ENCODE measurements around the gene RANBP17.

Gene RANBP17

DNA sequence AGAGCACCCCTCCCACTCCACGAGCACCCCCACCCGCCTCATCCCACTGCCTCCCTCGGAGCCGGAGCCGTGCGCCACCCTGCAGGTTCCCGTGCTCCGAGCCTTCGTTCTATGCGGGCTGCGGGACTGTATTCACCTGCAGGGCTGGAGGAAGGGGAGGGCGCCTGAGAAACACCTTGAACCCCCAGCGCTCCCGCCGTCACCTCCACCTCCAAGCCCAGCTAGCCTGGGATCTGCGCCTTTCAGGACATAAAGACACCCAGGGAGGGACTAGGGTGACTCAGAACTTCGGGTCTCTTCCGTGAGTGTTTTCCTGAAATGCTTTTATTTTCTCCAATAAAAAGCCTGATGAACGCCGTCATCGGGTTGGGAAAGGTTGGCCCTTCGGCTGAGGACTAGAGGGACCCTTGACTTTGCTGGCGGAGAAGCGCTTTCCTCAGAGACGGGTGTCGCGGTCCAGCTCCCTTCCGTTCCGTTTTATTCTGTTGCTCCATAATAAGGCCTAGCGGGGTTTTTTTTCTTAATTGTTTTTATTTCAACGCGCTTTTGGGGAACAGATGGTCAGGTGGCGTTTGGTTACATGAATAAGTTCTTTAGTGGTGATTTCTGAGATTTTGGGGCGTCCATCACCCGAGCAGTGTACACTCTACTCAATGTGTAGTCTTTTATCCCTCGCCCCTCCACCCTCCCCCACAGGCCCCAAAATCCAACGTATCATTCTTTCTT, 451.8 kb downstream of the RANBP17 start:
- DNase-seq (ENCODE audit: extremely low spot score) = no peak
- ChIA-PET POLR2A (no interaction called here), CTCF (no interaction called here)
- no peak for TF ChIP-seq CTBP1 (IDR thresholded peaks at IDR 0.05; ENCODE audit: borderline replicate concordance)
- TF ChIP-seq FOXA1 (IDR thresholded peaks at IDR 0.05) = no peak
- TF ChIP-seq FOXK2 (IDR thresholded peaks at IDR 0.05) = no peak
- no peak for TF ChIP-seq HDGF (IDR thresholded peaks at IDR 0.05; ENCODE audit: borderline replicate concordance)
- TF ChIP-seq, protein P1, sequence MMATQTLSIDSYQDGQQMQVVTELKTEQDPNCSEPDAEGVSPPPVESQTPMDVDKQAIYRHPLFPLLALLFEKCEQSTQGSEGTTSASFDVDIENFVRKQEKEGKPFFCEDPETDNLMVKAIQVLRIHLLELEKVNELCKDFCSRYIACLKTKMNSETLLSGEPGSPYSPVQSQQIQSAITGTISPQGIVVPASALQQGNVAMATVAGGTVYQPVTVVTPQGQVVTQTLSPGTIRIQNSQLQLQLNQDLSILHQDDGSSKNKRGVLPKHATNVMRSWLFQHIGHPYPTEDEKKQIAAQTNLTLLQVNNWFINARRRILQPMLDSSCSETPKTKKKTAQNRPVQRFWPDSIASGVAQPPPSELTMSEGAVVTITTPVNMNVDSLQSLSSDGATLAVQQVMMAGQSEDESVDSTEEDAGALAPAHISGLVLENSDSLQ (IDR thresholded peaks at IDR 0.05) = no peak
- no peak for TF ChIP-seq SUZ12 (IDR thresholded peaks at IDR 0.05)
- no peak for TF ChIP-seq ELF4 (IDR thresholded peaks at IDR 0.05)
- no peak for TF ChIP-seq SP1 (IDR thresholded peaks at IDR 0.05)
- no peak for TF ChIP-seq ZNF384 (IDR thresholded peaks at IDR 0.05)
- no peak for TF ChIP-seq L3MBTL2 (conservative IDR thresholded peaks at IDR 0.05)
- no peak for TF ChIP-seq NFRKB (IDR thresholded peaks at IDR 0.05)
- no peak for TF ChIP-seq LEF1 (IDR thresholded peaks at IDR 0.05; ENCODE audit: borderline replicate concordance)
- TF ChIP-seq BHLHE40 (IDR thresholded peaks at IDR 0.05; ENCODE audit: borderline replicate concordance) = no peak
- TF ChIP-seq ARNT (IDR thresholded peaks at IDR 0.05) = no peak
- TF ChIP-seq TARDBP (IDR thresholded peaks at IDR 0.05) = no peak
- TF ChIP-seq FOXM1 (IDR thresholded peaks at IDR 0.05; ENCODE audit: borderline replicate concordance) = no peak

DNA sequence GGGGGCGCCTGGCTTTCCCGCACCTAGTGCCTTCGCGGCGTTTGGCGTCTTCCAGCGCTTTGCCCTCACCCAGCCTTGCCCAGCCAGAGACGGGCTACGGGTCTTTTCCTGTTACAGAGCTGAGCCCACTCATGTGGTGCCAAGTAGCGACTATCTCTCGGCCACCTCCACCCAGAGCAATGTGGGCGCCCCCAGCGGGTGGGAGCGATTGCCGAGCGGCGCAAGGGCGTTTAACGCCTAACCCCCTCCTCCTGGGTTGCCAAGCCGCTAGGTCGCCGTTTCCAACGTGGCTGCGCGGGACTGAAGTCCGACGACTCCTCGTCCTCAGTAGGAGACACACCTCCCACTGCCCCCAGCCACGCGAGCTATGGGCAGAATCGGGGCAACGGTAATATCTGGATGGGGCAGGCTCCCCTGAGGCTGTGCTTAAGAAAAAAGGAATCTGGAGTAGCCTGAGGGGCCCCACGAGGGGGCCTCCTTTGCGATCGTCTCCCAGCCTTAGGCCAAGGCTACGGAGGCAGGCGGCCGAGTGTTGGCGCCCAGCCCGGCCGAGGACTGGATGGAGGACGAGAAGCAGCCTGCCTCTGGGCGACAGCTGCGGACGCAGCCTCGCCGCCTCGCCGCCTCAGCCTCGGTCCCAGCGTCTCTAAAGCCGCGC, 453.0 kb downstream of the RANBP17 start:
- ChIA-PET CTCF (no interaction called here), POLR2A (no interaction called here)
- DNase-seq (ENCODE audit: extremely low spot score) = no peak
- TF ChIP-seq L3MBTL2 (conservative IDR thresholded peaks at IDR 0.05) (no peak), ZNF384 (IDR thresholded peaks at IDR 0.05) (no peak), ELF4 (IDR thresholded peaks at IDR 0.05) (no peak), NFRKB (IDR thresholded peaks at IDR 0.05) (no peak), SP1 (IDR thresholded peaks at IDR 0.05) (no peak), HDGF (IDR thresholded peaks at IDR 0.05; ENCODE audit: borderline replicate concordance) (no peak)

DNA sequence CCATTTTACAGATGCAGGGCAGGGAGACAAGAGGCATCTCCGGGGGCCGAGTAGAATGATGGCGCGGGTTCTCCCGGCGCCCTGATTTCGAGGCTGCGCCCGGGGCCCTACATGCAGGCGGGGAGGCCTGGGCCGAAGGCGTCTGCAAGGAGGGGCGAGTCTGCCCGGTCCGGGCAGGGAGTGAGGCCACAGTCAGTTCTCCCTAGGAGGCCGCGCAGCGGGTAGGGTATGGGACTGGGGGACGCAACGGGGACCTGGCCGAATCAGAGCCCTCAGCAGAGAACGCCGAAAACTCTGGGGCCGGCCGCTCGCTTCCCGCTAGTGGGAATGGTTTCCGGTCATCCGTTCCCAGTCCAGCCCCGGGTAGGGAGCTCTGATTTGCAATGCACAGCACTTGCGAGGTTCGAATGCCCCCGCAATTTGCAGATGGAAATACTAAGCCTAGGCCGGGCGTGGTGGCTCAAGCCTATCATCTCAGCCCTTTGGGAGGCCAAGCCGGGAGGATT, 453.6 kb downstream of the RANBP17 start:
- DNase-seq (ENCODE audit: extremely low spot score) = no peak
- ChIA-PET CTCF (no interaction called here), POLR2A (no interaction called here)
- no peak for TF ChIP-seq FOXM1 (IDR thresholded peaks at IDR 0.05; ENCODE audit: borderline replicate concordance)
- TF ChIP-seq L3MBTL2 (conservative IDR thresholded peaks at IDR 0.05) = no peak
- TF ChIP-seq SUZ12 (IDR thresholded peaks at IDR 0.05) = no peak
- TF ChIP-seq FOXK2 (IDR thresholded peaks at IDR 0.05) = no peak
- no peak for TF ChIP-seq ELF4 (IDR thresholded peaks at IDR 0.05)
- no peak for TF ChIP-seq ZNF384 (IDR thresholded peaks at IDR 0.05)
- no peak for TF ChIP-seq SP1 (IDR thresholded peaks at IDR 0.05)
- no peak for TF ChIP-seq TARDBP (IDR thresholded peaks at IDR 0.05)
- TF ChIP-seq, protein P1 (IDR thresholded peaks at IDR 0.05) = no peak

DNA sequence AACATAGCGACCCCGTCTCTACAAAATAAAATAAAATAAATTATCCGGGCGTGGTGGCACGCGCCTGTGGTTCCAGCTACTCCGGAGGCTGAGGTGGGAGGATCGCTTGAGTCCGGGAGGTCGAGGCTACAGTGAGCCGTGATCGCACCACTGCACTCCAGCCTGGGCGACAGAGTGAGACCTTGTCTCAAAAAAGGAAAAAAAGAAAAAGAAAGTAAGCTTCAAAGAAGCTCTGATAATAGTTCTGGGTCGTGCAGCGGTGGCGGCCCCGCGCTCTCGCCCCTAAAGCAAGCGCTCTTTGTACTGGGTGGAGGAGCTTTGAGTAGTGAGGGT, 454.1 kb downstream of the RANBP17 start:
- ChIA-PET CTCF (no interaction called here), POLR2A (no interaction called here)
- no peak for DNase-seq (ENCODE audit: extremely low spot score)
- TF ChIP-seq L3MBTL2 (conservative IDR thresholded peaks at IDR 0.05) = no peak
- no peak for TF ChIP-seq HDGF (IDR thresholded peaks at IDR 0.05; ENCODE audit: borderline replicate concordance)
- no peak for TF ChIP-seq LEF1 (IDR thresholded peaks at IDR 0.05; ENCODE audit: borderline replicate concordance)
- TF ChIP-seq NFRKB (IDR thresholded peaks at IDR 0.05) = no peak
- TF ChIP-seq FOXK2 (IDR thresholded peaks at IDR 0.05) = no peak
- TF ChIP-seq SUZ12 (IDR thresholded peaks at IDR 0.05) = no peak
- TF ChIP-seq CTBP1 (IDR thresholded peaks at IDR 0.05; ENCODE audit: borderline replicate concordance) = no peak
- no peak for TF ChIP-seq ELF4 (IDR thresholded peaks at IDR 0.05)
- TF ChIP-seq FOXM1 (IDR thresholded peaks at IDR 0.05; ENCODE audit: borderline replicate concordance) = no peak
- TF ChIP-seq BHLHE40 (IDR thresholded peaks at IDR 0.05; ENCODE audit: borderline replicate concordance) = no peak
- no peak for TF ChIP-seq ZNF384 (IDR thresholded peaks at IDR 0.05)
- no peak for TF ChIP-seq TARDBP (IDR thresholded peaks at IDR 0.05)
- TF ChIP-seq, protein P1 (IDR thresholded peaks at IDR 0.05) = no peak
- no peak for TF ChIP-seq FOXA1 (IDR thresholded peaks at IDR 0.05)
- no peak for TF ChIP-seq ARNT (IDR thresholded peaks at IDR 0.05)
- no peak for TF ChIP-seq SP1 (IDR thresholded peaks at IDR 0.05)

DNA sequence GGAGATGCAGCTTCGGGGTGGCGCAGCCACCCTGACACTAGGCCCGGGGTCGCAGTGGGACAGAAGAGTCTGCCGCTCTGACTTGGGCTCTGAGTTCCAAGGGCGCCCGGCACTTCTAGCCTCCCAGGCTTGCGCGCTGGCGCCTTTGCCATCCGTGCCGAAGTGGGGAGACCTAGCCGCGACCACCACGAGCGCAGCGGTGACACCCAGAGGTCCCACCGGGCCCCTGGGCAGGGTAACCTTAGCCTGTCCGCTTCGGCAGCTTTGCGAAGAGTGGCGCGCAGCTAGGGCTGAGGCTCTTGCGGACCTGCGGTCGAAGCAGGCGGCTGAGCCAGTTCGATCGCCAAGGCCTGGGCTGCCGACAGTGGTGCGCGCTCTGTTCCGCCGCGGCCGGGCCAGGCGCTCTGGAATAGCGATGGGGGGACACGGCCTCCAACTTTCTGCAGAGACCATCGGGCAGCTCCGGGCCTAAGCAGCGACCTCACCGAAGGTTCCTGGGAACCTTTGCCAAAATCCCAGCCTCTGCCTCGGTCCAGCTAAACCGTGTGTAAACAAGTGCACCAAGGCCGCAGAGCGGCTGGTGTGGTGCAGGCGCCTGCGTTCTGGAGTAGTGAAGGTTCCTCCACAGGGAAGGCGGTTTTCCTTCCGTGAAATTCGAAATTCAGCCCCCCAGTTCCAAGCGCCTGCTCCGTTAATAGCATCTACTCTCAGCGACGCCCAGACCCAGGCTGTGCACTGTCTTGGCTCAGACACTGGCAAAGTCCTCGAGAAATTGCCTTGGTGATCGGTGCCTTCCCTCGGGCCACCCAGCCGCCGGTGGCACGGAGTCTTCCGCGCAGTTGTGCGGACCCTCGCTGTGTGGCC, 454.7 kb downstream of the RANBP17 start:
- no peak for TF ChIP-seq FOXK2 (IDR thresholded peaks at IDR 0.05)
- no peak for TF ChIP-seq ELF4 (IDR thresholded peaks at IDR 0.05)
- DNase-seq (ENCODE audit: extremely low spot score) = no peak
- ChIA-PET CTCF (no interaction called here), POLR2A (no interaction called here)

DNA sequence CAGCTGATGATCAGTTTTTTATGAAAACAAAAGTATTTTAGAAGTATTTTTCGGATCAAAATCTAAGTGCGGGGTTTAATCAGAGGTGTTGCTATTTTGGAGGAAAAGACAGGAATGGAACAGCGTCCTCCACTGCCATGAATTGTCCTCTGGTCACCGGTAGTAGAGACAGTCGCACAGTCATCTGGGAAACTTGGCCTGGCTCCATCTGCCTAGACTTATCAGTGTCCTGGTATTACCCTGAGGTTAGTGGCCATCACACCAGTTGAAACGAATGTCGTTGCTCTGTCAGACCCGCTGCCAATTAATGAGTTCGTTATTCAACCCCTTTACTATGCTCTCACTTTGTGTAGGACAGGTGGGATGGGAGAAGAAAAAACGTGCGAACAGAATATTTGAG, 455.4 kb downstream of the RANBP17 start:
- TF ChIP-seq ELF4 (IDR thresholded peaks at IDR 0.05) (no peak), SP1 (IDR thresholded peaks at IDR 0.05) (no peak), BHLHE40 (IDR thresholded peaks at IDR 0.05; ENCODE audit: borderline replicate concordance) (no peak), HDGF (IDR thresholded peaks at IDR 0.05; ENCODE audit: borderline replicate concordance) (no peak), LEF1 (IDR thresholded peaks at IDR 0.05; ENCODE audit: borderline replicate concordance) (no peak), L3MBTL2 (conservative IDR thresholded peaks at IDR 0.05) (no peak), ZNF384 (IDR thresholded peaks at IDR 0.05) (no peak), FOXM1 (IDR thresholded peaks at IDR 0.05; ENCODE audit: borderline replicate concordance) (no peak), FOXK2 (IDR thresholded peaks at IDR 0.05) (no peak), NFRKB (IDR thresholded peaks at IDR 0.05) (no peak), CTBP1 (IDR thresholded peaks at IDR 0.05; ENCODE audit: borderline replicate concordance) (no peak)
- ChIA-PET CTCF (no interaction called here), POLR2A (no interaction called here)
- DNase-seq (ENCODE audit: extremely low spot score) = no peak

Data from HEK293T (cell line).